Tibial artery (tissue), 4 donors: Measurements from ENCODE around the gene DYSF.
"Not testable (repeated sequence)": the region's sequence is repeated elsewhere in the genome, so short reads cannot be mapped to it uniquely, and the experiment has no call there.

Experiments used
- DNase-seq, 2 donors: peaks; one replicate each; pipeline ENCODE4 v3.0.0-alpha.2; 2019
- H3K27ac ChIP-seq, 2 donors: fragments of 200-600 bp; sonication (generic) in 1 of 2; 1 replicate in 1 of 2; 2 replicates in 1 of 2; pipeline ENCODE4 v1.5.1; 2018 to 2019; ENCODE audit warnings: mild to moderate bottlenecking in 1 of 2
- H3K27me3 ChIP-seq, 2 donors: fragments of 200-600 bp; sonication (generic) in 1 of 2; one replicate each; pipeline versions ENCODE4 v1.5.1 to v1.6.0; 2016 to 2019
- H3K36me3 ChIP-seq, 3 donors: fragments of 200-600 bp; sonication (generic) in 2 of 3; one replicate each; pipeline ENCODE4 v1.5.1; 2016 to 2019; ENCODE audit warnings: mild to moderate bottlenecking in 2 of 3
- H3K4me1 ChIP-seq, 4 donors: fragments of 200-600 bp; sonication (generic) in 2 of 4; 1 replicate in 3 of 4; 2 replicates in 1 of 4; pipeline ENCODE4 v1.5.1; 2016 to 2019
- H3K4me3 ChIP-seq, 2 donors: fragments of 200-600 bp; sonication (generic) in 1 of 2; 1 replicate in 1 of 2; 2 replicates in 1 of 2; pipeline ENCODE4 v1.5.1; 2018 to 2019; ENCODE audit warnings: mild to moderate bottlenecking in 2 of 2
- H3K9me3 ChIP-seq, 3 donors: fragments of 200-600 bp; sonication (generic) in 1 of 3; one replicate each; pipeline ENCODE4 v1.5.1; 2016 to 2019
- CTCF ChIP-seq, 2 experiments: fragments of 200-600 bp in 1 of 2; fragments of 450-650 bp in 1 of 2; IDR thresholded peaks; one replicate each; pipeline ENCODE4 v1.5.1; 2017 to 2019; ENCODE audit warnings: antibody characterized with exemption in 2 of 2, mild to moderate bottlenecking in 1 of 2, moderate library complexity in 1 of 2
- intact Hi-C: fragments of 100-400 bp; cut with DNase I; formaldehyde crosslinking; loops from one replicate; pipeline ENCODE4 v1.15.0; 2023; ENCODE audit warnings: low total_unique reads

The DYSF gene

DNA sequence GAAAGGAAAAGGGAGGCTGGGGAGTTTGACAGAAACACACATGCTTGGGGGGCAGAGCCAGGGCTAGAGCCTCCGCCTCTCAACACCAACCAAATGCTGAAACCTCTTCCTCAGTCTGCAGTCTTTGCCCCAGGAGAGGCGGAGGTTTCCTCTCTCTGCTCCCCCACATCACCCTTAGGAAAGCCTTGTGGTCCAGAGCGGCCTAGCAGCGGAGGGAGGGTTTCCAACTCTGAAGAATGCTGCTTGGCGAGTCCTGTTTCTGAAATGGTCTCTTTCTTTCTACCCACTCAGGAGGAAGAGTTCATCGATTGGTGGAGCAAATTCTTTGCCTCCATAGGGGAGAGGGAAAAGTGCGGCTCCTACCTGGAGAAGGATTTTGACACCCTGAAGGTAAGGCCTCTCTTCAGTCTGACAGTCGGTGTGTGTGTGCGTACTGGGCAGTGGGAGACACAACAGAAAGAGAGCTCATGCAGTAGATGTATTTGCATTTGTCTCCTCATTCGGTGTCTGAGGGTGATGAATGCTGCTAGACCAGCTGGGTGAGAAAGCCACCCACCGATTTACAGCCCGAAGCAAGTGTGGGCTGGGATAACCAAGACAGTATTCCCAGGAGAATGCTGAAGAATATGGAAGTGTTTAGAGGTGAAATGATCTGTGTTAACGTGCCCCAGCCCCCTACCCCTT lies 190.5 kb downstream of the DYSF start:
- no peaks in the 10 kb centered on the region for H3K9me3 ChIP-seq
- TF ChIP-seq CTCF (IDR thresholded peaks at IDR 0.05) = no peak
- H3K36me3 ChIP-seq = no peaks in the 10 kb centered on the region
- peaks cover 0 to 18% (median 16%) of the 10 kb centered on the region in 4 donors for H3K4me1 ChIP-seq
- intact Hi-C loops = no loop called here
- H3K27me3 ChIP-seq = no peaks in the 10 kb centered on the region
- H3K4me3 ChIP-seq = no peak overlapping the region
- no peak overlapping the region for H3K27ac ChIP-seq
- no peak for DNase-seq

DNA sequence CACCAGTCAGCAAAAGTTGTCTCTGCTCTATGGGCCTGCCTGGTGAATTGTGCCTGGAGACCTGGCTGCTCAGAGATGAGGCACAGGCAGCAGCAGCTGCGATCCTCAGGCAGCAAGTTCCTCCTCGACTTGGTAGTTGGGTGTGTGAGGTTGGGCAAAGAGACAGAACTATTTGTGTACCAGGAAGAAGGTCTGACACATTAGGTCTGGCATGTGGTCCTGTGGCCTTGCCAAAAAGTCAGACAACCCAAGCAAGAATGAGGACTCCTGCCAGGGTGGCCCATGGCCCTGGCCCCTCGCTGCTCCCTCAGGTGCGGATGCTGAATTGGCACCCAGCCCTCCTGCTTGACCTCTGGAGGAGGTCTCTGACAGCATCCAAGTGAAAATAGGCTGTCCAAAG lies 192.7 kb downstream of the DYSF start:
- intact Hi-C loops = no loop called here
- Histone ChIP-seq H3K4me3 (no peak overlapping the region), H3K9me3 (no peaks in the 10 kb centered on the region), H3K27ac (peak overlapping the region; percentile 9 to 41), H3K36me3 (no peaks in the 10 kb centered on the region), H3K4me1 (peaks cover 0 to 18% (median 16%) of the 10 kb centered on the region in 4 donors), H3K27me3 (no peaks in the 10 kb centered on the region)
- no peak for TF ChIP-seq CTCF (IDR thresholded peaks at IDR 0.05)
- peak; percentile 36 to 77 for DNase-seq

DNA sequence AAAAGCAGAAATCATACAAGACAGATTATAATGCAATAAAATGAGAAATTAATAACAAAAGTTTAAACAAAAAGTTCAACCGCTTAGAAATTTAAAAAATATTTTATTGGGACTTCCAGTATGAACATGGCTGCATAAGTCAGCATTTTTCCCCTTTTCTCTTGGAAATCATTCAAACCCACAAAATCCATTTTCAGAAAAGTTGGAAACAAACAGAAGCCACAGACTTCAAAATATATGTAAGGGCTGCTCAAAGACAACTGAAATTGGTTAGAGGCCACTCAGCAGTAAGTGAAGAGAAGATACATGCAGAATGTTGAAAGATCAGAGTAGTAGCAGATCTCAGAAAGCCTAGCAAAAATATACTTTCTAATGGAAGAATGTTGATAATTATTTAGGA lies 194.0 kb downstream of the DYSF start:
- intact Hi-C loops = no loop called here
- Histone ChIP-seq H3K36me3 (no peaks in the 10 kb centered on the region), H3K27me3 (no peaks in the 10 kb centered on the region), H3K27ac (no peak overlapping the region), H3K9me3 (no peaks in the 10 kb centered on the region), H3K4me3 (no peak overlapping the region), H3K4me1 (peaks cover 0 to 18% (median 16%) of the 10 kb centered on the region in 4 donors)
- TF ChIP-seq CTCF (IDR thresholded peaks at IDR 0.05) = no peak
- no peak for DNase-seq

DNA sequence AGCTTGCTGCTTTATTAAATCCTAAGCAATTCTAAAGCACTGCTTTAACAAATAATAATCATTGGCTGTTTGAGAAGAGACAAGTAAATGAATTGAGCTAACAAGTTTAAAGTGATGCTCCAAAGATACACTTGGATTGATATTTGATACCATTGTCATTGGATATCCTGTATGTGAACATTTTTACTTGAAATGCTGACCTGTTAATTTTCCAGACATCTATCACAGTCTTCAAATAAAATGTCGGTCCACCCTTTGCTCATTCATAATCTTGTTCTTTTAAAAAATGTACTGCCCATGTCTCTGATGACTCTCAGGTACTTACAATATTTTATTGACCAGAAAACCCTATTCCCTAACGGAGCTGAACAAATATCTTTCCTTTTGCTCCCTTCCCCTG lies 202.1 kb downstream of the DYSF start:
- intact Hi-C loops = no loop called here
- H3K27me3 ChIP-seq = no peaks in the 10 kb centered on the region

GRCh38 chr2:71658256-71658655 lies 204.9 kb downstream of the DYSF start:
- H3K4me3 ChIP-seq, DNase-seq, intact Hi-C loops, H3K27me3 ChIP-seq, H3K27ac ChIP-seq, H3K4me1 ChIP-seq: not testable (repeated sequence)
- Histone ChIP-seq H3K9me3 (peaks cover 0 to 16% (median 10%) of the 10 kb centered on the region in 3 donors), H3K36me3 (peaks cover 0 to 13% (median 13%) of the 10 kb centered on the region in 3 donors)

More for the DNA sequence above, 202.1 kb downstream of the DYSF start:
- no peak overlapping the region for H3K4me3 ChIP-seq
- no peaks in the 10 kb centered on the region for H3K4me1 ChIP-seq
- H3K27ac ChIP-seq = no peak overlapping the region
- TF ChIP-seq CTCF (IDR thresholded peaks at IDR 0.05) = no peak
- DNase-seq = no peak
- H3K36me3 ChIP-seq = peaks cover 0 to 13% (median 12%) of the 10 kb centered on the region in 3 donors
- H3K9me3 ChIP-seq = peaks cover 0 to 16% (median 10%) of the 10 kb centered on the region in 3 donors

GRCh38 chr2:71658771-71659170 lies 205.4 kb downstream of the DYSF start:
- no peaks in the 10 kb centered on the region for H3K4me1 ChIP-seq
- peaks cover 0 to 13% (median 13%) of the 10 kb centered on the region in 3 donors for H3K36me3 ChIP-seq
- H3K27me3 ChIP-seq = no peaks in the 10 kb centered on the region
- no peak overlapping the region for H3K4me3 ChIP-seq
- DNase-seq = peak in 1 of 2 donors; percentile 50
- no peak for TF ChIP-seq CTCF (IDR thresholded peaks at IDR 0.05)
- intact Hi-C loops = no loop called here
- H3K9me3 ChIP-seq = peaks cover 0 to 16% (median 10%) of the 10 kb centered on the region in 3 donors
- H3K27ac ChIP-seq = no peak overlapping the region
